GM19099 (cell line): ENCODE data around the gene OPCML.

Experiments used
- POLR2A ChIP-seq: IDR thresholded peaks from 3 replicates; pipeline ENCODE4 v1.6.1; 2011; ENCODE audit warnings: low read depth; ENCODE audit not compliant: insufficient read length; ENCODE audit errors: extremely low read depth

OPCML gene

GRCh38 chr11:133531971-133532651 lies at the start of gene OPCML:
Gene OPCML (minus strand): TSS chr11:133532501.
- TF ChIP-seq POLR2A: no peak

DNA sequence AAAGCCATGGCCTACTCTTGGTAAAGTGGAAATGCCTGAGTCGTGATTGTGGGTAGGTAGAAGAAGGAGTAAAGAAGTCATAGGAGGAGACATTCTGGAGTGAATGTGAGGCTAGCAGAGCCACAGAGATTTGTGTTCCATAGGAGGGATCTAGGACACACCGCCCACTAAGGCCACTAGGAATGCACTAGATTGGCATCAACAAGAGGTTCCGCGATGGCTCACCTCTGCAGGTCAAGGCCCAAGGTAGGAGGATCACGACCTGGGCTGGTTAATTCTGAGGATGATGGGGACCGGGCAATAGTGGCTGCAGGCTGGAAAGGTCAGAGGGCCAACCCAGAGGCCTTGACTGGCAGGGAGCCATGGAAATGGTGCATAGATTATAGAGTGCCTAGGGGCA lies 48.8 kb upstream of the OPCML start:
- no peak for TF ChIP-seq POLR2A

- no peak for TF ChIP-seq POLR2A
Observed at GRCh38 chr11:133579165-133580031, 47.1 kb upstream of the OPCML start.

GRCh38 chr11:133577403-133577802 lies 45.1 kb upstream of the OPCML start:
- TF ChIP-seq POLR2A: no peak

- TF ChIP-seq POLR2A: no peak
Observed at GRCh38 chr11:133576351-133576750, 44.0 kb upstream of the OPCML start.

DNA sequence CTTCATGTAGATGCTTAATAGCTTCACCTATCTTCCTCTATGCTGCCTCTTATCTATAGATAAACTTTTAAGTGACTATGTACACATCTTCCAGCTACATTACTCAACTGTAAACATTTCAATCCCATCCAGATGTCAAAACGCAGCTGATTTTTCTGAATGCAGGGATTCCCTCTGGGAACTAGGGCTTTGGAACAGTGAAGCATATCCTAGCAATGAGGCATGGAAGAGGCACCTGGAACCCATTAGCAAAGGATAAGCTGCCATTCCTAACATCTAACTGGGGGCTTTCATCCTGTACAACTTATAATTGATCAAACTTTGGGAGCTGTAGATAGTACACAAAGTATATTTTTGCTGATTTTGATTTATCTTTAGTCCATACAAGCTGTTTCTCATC lies 40.8 kb upstream of the OPCML start:
- TF ChIP-seq POLR2A: no peak

DNA sequence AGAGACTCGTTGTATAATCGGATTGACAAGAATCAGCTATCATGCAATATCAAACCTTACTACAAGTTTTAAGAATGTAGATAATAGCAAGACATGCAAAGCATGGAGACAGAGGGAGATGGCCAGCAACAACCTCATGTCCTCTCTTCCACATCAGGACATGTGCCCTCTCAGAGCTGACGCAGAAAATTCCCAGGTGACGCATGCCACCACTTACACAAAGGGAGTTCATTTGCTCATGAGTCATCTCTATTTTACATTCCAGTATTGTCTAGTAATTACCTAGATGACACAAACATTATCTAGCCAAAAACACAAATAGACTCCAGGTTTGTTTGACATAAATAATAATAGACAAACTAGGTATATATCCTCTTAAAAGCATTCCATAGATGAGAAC lies 38.1 kb upstream of the OPCML start:
- no peak for TF ChIP-seq POLR2A

- no peak for TF ChIP-seq POLR2A
Observed at GRCh38 chr11:133563505-133564025, 31.3 kb upstream of the OPCML start.

- no peak for TF ChIP-seq POLR2A
Observed at GRCh38 chr11:133560472-133560855, 28.2 kb upstream of the OPCML start.

DNA sequence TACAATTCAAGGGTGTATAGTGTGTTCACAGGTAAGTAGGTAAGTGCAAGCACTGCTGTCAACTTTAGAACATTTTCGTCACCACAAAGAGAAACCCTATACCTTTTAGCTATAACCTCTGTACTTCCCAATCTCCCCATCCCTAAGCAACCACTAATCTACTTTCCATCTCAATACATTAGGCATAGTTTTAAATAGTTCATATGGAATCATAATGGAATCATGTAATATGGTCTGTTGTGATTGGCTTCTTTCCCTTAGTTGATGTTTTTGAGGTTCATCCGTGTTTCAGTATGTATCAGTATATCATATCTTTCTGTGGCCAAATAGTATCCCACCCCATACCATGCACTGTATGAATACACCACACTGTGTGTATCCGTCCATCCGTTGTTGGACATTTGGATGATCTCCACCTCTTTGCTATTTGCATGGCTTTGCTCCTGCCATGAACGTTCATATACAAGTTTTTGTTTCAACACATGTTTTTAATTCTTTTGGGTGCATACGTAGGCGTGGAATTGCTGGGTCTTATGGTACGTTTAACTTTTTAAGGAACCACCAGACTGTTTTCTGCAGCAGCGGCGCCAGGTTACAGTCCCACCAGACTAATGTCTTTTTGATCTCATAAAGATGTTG lies 27.7 kb upstream of the OPCML start:
- TF ChIP-seq POLR2A: no peak

GRCh38 chr11:133559382-133559781 lies 27.1 kb upstream of the OPCML start:
- no peak for TF ChIP-seq POLR2A

DNA sequence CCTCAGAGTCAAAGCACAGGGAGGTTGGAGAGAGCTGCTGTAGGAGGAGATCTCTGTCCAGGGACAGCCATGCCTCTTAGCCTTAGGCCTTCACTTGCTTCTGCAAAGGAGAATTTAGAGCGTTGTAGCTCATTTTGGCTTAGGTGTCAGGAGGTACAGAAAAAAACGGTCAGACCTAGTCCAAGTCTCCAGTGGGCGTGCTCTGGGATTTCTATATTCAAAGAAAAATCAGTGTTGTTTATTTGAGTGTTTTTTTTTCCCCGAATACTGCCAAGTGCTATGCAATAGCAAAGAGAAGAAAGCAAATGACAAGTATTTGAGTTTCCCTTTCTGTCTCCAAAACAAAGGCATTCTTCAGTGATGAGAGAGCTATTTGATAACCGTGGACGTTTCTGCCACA lies 22.7 kb upstream of the OPCML start:
- TF ChIP-seq POLR2A: no peak

DNA sequence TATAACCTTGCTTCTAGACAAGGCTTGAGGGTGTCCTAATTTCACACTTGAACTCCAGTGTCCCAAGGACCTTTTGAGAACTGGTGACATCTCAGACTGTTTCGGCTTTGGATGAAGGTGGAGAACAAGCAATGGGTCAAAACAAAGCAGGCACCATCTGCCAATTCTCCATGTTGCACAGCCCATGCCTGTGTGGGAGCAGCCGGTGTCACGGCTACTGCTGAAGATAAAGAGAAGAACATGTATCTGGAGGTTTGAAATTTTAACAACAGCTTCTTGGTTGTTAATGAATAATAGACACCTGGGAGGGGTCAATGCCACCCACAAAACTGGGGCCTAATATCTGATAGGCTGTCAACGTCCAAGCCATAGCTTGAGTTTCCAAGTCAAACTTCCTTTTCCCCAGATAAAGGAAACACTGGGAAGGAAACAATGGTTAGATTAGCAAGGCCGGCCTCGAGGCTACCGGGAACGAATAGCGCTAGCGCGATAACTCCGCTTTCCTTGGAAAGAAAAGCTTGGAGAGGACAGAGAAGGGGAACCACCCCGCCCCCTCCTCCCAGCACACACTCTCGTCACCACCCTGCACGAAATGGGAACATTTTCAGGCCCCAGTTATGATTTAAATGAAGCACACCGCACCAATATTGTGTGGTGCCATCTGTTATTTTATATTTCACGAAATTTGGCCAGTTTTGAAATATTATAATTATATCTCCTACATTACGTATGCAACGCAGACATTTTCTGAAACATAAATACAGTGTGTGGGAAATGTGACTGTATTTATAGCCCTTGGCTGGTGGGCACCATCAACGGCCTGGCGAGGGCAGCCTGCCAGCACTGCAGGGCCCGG lies 21.8 kb upstream of the OPCML start:
- TF ChIP-seq POLR2A: no peak

DNA sequence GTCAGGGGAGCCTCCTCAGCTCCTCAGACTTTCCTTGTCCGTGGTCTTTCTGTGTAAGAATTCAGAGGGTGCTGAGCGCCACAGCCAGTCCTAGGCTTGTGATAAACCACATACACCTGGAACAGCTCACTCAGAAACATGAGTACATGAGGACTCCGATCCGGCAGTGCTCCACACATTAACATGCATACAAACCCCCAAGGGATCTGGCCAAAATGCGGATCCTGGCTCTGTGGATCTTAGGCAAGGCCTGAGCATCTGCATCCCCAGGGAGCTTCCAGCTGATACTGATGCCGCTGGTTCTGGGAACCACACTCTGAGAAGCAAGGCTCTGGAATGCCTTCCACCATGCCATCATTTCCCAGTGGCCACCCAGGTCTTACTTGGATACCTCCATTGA lies 20.6 kb upstream of the OPCML start:
- TF ChIP-seq POLR2A: no peak

- no peak for TF ChIP-seq POLR2A
Observed at GRCh38 chr11:133551064-133551463, 18.8 kb upstream of the OPCML start.
